Upper lobe of right lung (tissue), 1 donor: ENCODE data around the gene JHY. TPM values are rescaled to one million over a fixed set of nuclear protein-coding genes. Genes with fewer than 3 reads are reported as not detected.

ENCODE experiments used
- ATAC-seq: fragments of 200-7000 bp; cut with Tn5 transposase; one replicate; pipeline ENCODE4 v1.9.1; 2020; ENCODE audit warnings: mild to moderate bottlenecking, moderate library complexity
- DNase-seq: peaks from one replicate; pipeline ENCODE4 v3.0.0-alpha.2; 2020
- H3K27ac ChIP-seq: fragments of 200-600 bp; one replicate; pipeline ENCODE4 v1.8.0; 2022
- H3K27me3 ChIP-seq: fragments of 200-600 bp; one replicate; pipeline ENCODE4 v1.8.0; 2022; ENCODE audit warnings: mild to moderate bottlenecking
- H3K36me3 ChIP-seq: fragments of 200-600 bp; one replicate; pipeline ENCODE4 v1.8.0; 2022
- H3K4me1 ChIP-seq: fragments of 200-600 bp; one replicate; pipeline ENCODE4 v1.8.0; 2022
- H3K4me3 ChIP-seq: fragments of 200-600 bp; one replicate; pipeline ENCODE4 v1.8.0; 2022; ENCODE audit warnings: mild to moderate bottlenecking
- H3K9me3 ChIP-seq: fragments of 200-600 bp; one replicate; pipeline ENCODE4 v1.8.0; 2022
- intact Hi-C: fragments of 100-400 bp; cut with DNase I; formaldehyde crosslinking; loops from one replicate; pipeline ENCODE4 v1.11.0; 2022
- total RNA-seq: library from RNA; stranded (reverse); fragmentation: NEBNext Ultra II Directional; extraction: Animal tissue kit (Norgen Biotek cat#: 25700); gene quantifications from one replicate; pipeline ENCODE4 v1.2.1, GENCODE V29; 2021
- TF ChIP-seq, protein P1 (sequence below): fragments of 200-600 bp; IDR thresholded peaks from one replicate; pipeline ENCODE4 v1.8.0; 2022; ENCODE audit warnings: antibody characterized with exemption
- donor health status: DM: no; HTN: yes; CAD: no; lungs with severe emphysema.

The JHY gene
- total RNA-seq, 1 donor from 2014 or later: 8.9 TPM

DNA sequence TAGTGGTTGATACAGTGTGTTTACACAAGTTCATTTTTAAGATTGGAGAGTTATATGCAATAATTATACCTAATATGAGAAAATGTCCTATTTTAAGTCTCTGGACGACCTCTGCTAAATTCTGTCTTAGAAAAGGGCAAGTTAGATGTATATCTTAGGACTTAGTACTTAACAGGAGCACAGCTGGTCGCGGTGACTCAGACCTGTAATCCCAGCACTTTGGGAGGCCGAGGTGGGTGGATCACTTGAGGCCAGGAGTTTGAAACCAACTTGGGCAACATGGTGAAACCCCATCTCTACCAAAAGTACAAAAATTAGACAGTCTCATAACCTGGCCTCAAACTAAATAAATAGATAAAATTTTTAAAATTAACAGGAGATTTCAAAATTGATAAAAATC lies 71.9 kb downstream of the JHY start:
- Histone ChIP-seq H3K9me3 (no peaks in the 10 kb centered on the region), H3K4me1 (no peaks in the 10 kb centered on the region), H3K4me3 (no peak overlapping the region), H3K36me3 (peaks cover 4% of the 10 kb centered on the region), H3K27ac (no peak overlapping the region), H3K27me3 (no peaks in the 10 kb centered on the region)
- DNase-seq (no peak), ATAC-seq (no peak)
- intact Hi-C loops: no loop called here
- TF ChIP-seq, protein P1, sequence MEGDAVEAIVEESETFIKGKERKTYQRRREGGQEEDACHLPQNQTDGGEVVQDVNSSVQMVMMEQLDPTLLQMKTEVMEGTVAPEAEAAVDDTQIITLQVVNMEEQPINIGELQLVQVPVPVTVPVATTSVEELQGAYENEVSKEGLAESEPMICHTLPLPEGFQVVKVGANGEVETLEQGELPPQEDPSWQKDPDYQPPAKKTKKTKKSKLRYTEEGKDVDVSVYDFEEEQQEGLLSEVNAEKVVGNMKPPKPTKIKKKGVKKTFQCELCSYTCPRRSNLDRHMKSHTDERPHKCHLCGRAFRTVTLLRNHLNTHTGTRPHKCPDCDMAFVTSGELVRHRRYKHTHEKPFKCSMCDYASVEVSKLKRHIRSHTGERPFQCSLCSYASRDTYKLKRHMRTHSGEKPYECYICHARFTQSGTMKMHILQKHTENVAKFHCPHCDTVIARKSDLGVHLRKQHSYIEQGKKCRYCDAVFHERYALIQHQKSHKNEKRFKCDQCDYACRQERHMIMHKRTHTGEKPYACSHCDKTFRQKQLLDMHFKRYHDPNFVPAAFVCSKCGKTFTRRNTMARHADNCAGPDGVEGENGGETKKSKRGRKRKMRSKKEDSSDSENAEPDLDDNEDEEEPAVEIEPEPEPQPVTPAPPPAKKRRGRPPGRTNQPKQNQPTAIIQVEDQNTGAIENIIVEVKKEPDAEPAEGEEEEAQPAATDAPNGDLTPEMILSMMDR: no peak

- H3K27ac ChIP-seq: no peak overlapping the region
- H3K36me3 ChIP-seq: no peaks in the 10 kb centered on the region
- no peak for ATAC-seq
- intact Hi-C loops: no loop called here
- H3K4me3 ChIP-seq: no peak overlapping the region
- H3K27me3 ChIP-seq: peaks cover 11% of the 10 kb centered on the region
- H3K9me3 ChIP-seq: no peaks in the 10 kb centered on the region
- TF ChIP-seq, protein P1: no peak
- no peak for DNase-seq
- H3K4me1 ChIP-seq: no peaks in the 10 kb centered on the region
These were observed 81.4 kb downstream of the JHY start for GRCh38 chr11:122963961-122964360.

DNA sequence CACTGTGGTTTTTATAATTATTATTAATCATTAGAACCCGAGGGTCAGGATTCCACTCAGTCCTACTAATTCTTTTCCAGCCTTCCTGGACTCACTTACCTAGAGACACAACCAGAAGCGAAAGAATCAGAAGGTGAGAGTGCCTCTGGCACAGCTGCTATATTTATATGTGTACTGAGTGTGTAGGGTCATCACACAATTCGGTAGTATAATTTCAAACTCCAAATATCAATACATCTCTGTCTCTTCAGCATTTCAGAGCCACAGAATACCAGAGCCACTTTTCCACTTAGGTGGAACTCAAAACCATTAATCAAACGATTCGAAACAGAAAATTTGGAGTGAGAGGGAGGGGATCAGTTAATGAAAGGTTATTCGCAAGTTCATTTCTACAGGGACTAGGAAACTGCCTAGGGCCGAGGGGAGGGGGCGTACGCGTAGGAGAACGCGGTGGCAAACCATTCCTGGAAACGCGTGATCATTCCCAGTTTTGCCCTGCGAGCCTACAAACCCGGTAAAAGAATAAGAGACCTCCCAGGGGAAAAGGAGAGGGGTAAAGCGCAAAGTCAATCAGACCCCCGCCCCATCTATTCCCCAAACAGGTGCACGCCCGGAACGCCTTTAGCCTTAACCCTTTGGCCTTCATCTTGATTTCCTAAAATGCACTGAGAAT lies 93.6 kb downstream of the JHY start:
- Histone ChIP-seq H3K36me3 (no peaks in the 10 kb centered on the region), H3K9me3 (no peaks in the 10 kb centered on the region), H3K4me3 (no peak overlapping the region), H3K27ac (no peak overlapping the region), H3K27me3 (peaks cover 90% of the 10 kb centered on the region), H3K4me1 (peaks cover 9% of the 10 kb centered on the region)
- TF ChIP-seq, protein P1: no peak
- no peak for ATAC-seq
- DNase-seq: no peak
- intact Hi-C loops: no loop called here

DNA sequence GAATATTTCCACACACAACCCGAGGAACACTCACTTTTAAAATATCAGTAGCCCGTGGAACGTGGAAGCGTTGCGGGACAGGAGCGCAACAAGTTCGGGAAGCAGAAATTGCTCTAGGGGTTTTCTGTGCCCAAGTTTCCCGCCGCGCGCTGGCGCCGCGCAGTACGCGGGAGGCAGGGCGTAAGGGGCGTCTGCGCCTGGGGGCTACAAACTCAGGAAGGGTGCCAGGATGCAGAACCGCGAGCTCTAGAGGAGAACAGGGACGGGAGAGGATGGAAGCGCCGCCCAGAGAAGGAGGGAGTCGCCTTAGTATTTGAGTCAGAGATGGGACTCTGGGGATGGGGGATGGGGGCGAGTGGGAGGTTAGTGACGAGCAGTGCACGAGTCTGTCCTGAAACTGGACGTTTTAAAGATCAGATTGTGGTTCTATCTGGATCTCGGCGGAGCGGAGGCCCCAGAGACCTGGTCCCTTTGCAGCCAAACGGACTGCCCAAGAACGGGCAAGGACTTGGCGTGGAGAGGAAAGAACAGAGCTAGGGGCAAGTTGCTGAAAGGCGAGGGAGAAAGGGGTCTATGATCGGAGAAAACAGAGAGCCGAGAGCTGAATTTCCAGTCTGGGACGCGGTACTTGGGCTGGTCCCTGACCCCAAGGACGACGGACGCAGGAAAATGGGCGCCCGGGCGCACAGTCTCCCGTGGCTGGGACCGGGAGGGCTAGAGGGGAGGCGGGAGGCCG lies 94.3 kb downstream of the JHY start:
- Histone ChIP-seq H3K4me1 (peaks cover 9% of the 10 kb centered on the region), H3K27me3 (peaks cover 90% of the 10 kb centered on the region), H3K27ac (no peak overlapping the region), H3K36me3 (no peaks in the 10 kb centered on the region), H3K4me3 (no peak overlapping the region), H3K9me3 (no peaks in the 10 kb centered on the region)
- no peak for DNase-seq
- intact Hi-C loops: no loop called here
- ATAC-seq: no peak
- TF ChIP-seq, protein P1: no peak

- Histone ChIP-seq H3K27me3 (peaks cover 97% of the 10 kb centered on the region), H3K4me3 (no peak overlapping the region), H3K27ac (no peak overlapping the region), H3K36me3 (no peaks in the 10 kb centered on the region), H3K9me3 (no peaks in the 10 kb centered on the region), H3K4me1 (peaks cover 9% of the 10 kb centered on the region)
- intact Hi-C loops: no loop called here
- DNase-seq (no peak), ATAC-seq (no peak)
- TF ChIP-seq, protein P1: no peak
These were observed 95.1 kb downstream of the JHY start for GRCh38 chr11:122977470-122978298.
